Thyroid gland (tissue), 4 donors: ENCODE measurements around the gene ZNF610.

Experiments used
- CTCF ChIP-seq, 6 experiments: fragments of 200-600 bp in 3 of 6; fragments of 450-650 bp in 3 of 6; sonication (generic) in 3 of 6; IDR thresholded peaks; one replicate each; pipeline ENCODE4 v1.5.1; 2016 to 2019; ENCODE audit warnings: antibody characterized with exemption in 6 of 6, mild to moderate bottlenecking in 2 of 6, inconsistent platforms in 1 of 6, moderate library complexity in 1 of 6
- POLR2A ChIP-seq, 2 donors: fragments of 450-650 bp; IDR thresholded peaks; one replicate each; pipeline ENCODE4 v1.6.1; 2017; ENCODE audit warnings: antibody characterized with exemption in 2 of 2, mild to moderate bottlenecking in 2 of 2, moderate library complexity in 1 of 2

- peak in 1 of 2 donors; percentile 60 for TF ChIP-seq POLR2A (IDR thresholded peaks at IDR 0.05)
- TF ChIP-seq CTCF (IDR thresholded peaks at IDR 0.05), result no peak
Measured at GRCh38 chr19:52397310-52398080, 61.5 kb downstream of the ZNF610 start, which contains the start of gene ZNF528.
